ENCODE measurements around the gene PPM1G. TPM values are rescaled to one million over a fixed set of nuclear protein-coding genes. Genes with fewer than 3 reads are reported as not detected.

Gene PPM1G
- polyA plus RNA-seq, 3 donors = 91.2 to 107 (median 96.4) TPM

GRCh38 chr2:27350106-27350693, 59.2 kb downstream of the PPM1G start:
- no peak for DNase-seq

- no peak for DNase-seq
Observed at GRCh38 chr2:27347641-27348040, 61.8 kb downstream of the PPM1G start.

GRCh38 chr2:27336173-27336572, 73.2 kb downstream of the PPM1G start:
- no peak for DNase-seq

DNA sequence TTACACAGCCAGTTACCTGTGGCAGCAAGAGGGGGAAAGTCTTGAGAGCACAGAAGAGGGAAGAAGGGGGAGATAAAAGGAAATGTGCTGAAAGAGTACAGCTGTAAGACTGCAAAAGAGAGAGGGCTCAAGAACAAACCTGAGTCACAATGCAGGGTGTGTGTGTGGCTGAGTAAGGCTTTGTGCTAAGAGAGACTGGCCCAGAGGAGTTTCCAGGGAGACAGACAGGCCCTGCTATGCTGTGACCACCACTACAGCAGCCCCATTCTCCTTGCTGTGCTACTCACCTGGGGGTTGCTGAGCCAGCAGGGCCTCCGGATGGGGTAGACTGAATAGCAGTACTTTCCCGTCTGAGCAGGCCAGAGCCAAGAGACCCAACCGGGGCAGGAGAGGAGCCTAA, 74.1 kb downstream of the PPM1G start:
- DNase-seq = no peak

Other genes starting within 250 kb of the PPM1G start
- 100 to 1,000 TPM; 158 to 166 (median 164) TPM for gene ATRAID, start 197.6 kb downstream of the PPM1G start, polyA plus RNA-seq (ENCODE audit: insufficient read length in 3 of 3)
- gene SLC5A6, start 197.3 kb downstream of the PPM1G start, polyA plus RNA-seq (ENCODE audit: insufficient read length in 3 of 3) = 10 to 100 TPM; 46.6 to 56.2 (median 48.8) TPM
- 10 to 100 TPM; 58.5 to 59.9 (median 58.9) TPM for gene CAD, start 192.2 kb downstream of the PPM1G start, polyA plus RNA-seq (ENCODE audit: insufficient read length in 3 of 3)
- 10 to 100 TPM in 2 of 3 donors, 1 to 10 TPM in 1; 7.6 to 13.2 (median 10.8) TPM for gene SLC30A3, start 146.5 kb downstream of the PPM1G start, polyA plus RNA-seq (ENCODE audit: insufficient read length in 3 of 3)
- gene DNAJC5G, start 134.2 kb downstream of the PPM1G start, polyA plus RNA-seq (ENCODE audit: insufficient read length in 3 of 3) = 1 to 10 TPM in 2 of 3 donors, under 1 TPM in 1; 0.60 to 2.6 (median 1.4) TPM
- gene TRIM54, start 127.2 kb downstream of the PPM1G start, polyA plus RNA-seq (ENCODE audit: insufficient read length in 3 of 3) = 1 to 10 TPM; 4.4 to 8.2 (median 7.6) TPM
- 1 to 10 TPM in 2 of 3 donors, under 1 TPM in 1; 0.62 to 1.6 (median 1.0) TPM for gene UCN, start 101.1 kb downstream of the PPM1G start, polyA plus RNA-seq (ENCODE audit: insufficient read length in 3 of 3)
- 10 to 100 TPM; 72.3 to 89.1 (median 88.3) TPM for gene MPV17, start 86.5 kb downstream of the PPM1G start, polyA plus RNA-seq (ENCODE audit: insufficient read length in 3 of 3)
- 10 to 100 TPM; 69.1 to 80.2 (median 79.8) TPM for gene GTF3C2, start 52.8 kb downstream of the PPM1G start, polyA plus RNA-seq (ENCODE audit: insufficient read length in 3 of 3)
- 10 to 100 TPM; 52.5 to 55.1 (median 53.0) TPM for gene EIF2B4, start 39.3 kb downstream of the PPM1G start, polyA plus RNA-seq (ENCODE audit: insufficient read length in 3 of 3)
- gene SNX17, start 39.0 kb downstream of the PPM1G start, polyA plus RNA-seq (ENCODE audit: insufficient read length in 3 of 3) = 100 to 1,000 TPM; 108 to 121 (median 109) TPM
- 10 to 100 TPM; 23.7 to 27.3 (median 24.6) TPM for gene ZNF513, start 28.9 kb downstream of the PPM1G start, polyA plus RNA-seq (ENCODE audit: insufficient read length in 3 of 3)
- gene NRBP1, start 19.0 kb upstream of the PPM1G start, polyA plus RNA-seq (ENCODE audit: insufficient read length in 3 of 3) = 100 to 1,000 TPM; 128 to 141 (median 133) TPM
- 10 to 100 TPM in 1 of 3 donors, 1 to 10 TPM in 2; 6.1 to 10.6 (median 9.5) TPM for gene KRTCAP3, start 32.8 kb upstream of the PPM1G start, polyA plus RNA-seq (ENCODE audit: insufficient read length in 3 of 3)
- gene IFT172, start 80.2 kb upstream of the PPM1G start, polyA plus RNA-seq (ENCODE audit: insufficient read length in 3 of 3) = 10 to 100 TPM; 41.0 to 76.4 (median 66.0) TPM
- gene FNDC4, start 85.6 kb upstream of the PPM1G start, polyA plus RNA-seq (ENCODE audit: insufficient read length in 3 of 3) = 1 to 10 TPM; 6.6 to 8.3 (median 8.1) TPM
- under 1 TPM in 2 of 3 donors, not detected in 1; 0.10 to 0.40 TPM for gene GCKR, start 87.2 kb upstream of the PPM1G start, polyA plus RNA-seq (ENCODE audit: insufficient read length in 3 of 3)
- gene ZNF512, start 173.5 kb upstream of the PPM1G start, polyA plus RNA-seq (ENCODE audit: insufficient read length in 3 of 3) = 10 to 100 TPM; 72.1 to 84.9 (median 75.1) TPM
- 10 to 100 TPM; 10.5 to 12.1 (median 11.4) TPM for gene CCDC121, start 219.4 kb upstream of the PPM1G start, polyA plus RNA-seq (ENCODE audit: insufficient read length in 3 of 3)
- 10 to 100 TPM; 57.3 to 60.6 (median 57.4) TPM for gene GPN1, start 219.5 kb upstream of the PPM1G start, polyA plus RNA-seq (ENCODE audit: insufficient read length in 3 of 3)

Measured in renal pelvis (tissue), 4 donors.